ENCODE measurements around the gene CKLF.

DNA sequence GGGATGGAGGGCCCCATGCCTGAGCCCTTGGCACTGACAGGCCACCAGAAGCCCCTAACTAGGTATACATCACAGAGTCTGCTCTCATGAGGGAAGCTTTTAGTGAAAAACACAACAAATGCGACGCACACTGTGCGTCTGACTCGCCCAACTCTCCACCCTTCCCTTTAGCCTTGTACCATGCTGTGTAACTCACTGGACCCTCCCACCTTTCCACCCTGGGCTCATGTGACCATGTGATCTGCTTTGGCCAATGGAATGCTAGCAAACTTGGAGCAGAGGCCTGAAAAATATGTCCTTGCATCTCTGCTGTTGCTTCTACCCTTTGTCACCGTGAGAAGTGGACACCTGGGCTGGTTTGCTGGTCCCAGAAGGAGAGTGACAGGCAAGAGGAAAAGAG lies 24.1 kb upstream of the CKLF start:
- TF ChIP-seq POLR2AphosphoS5 (IDR thresholded peaks at IDR 0.05; ENCODE audit: low read depth, low read length) (no peak), TAF1 (IDR thresholded peaks at IDR 0.05; ENCODE audit: borderline replicate concordance, insufficient read depth, low read length) (no peak), SIN3A (IDR thresholded peaks at IDR 0.05; ENCODE audit: borderline replicate concordance, insufficient read depth, low read length) (no peak), FOXP2 (optimal IDR thresholded peaks at IDR 0.05; ENCODE audit: borderline replicate concordance, extremely low read depth, extremely low read length, insufficient read depth) (no peak)
- TF ChIP-seq, protein P1, sequence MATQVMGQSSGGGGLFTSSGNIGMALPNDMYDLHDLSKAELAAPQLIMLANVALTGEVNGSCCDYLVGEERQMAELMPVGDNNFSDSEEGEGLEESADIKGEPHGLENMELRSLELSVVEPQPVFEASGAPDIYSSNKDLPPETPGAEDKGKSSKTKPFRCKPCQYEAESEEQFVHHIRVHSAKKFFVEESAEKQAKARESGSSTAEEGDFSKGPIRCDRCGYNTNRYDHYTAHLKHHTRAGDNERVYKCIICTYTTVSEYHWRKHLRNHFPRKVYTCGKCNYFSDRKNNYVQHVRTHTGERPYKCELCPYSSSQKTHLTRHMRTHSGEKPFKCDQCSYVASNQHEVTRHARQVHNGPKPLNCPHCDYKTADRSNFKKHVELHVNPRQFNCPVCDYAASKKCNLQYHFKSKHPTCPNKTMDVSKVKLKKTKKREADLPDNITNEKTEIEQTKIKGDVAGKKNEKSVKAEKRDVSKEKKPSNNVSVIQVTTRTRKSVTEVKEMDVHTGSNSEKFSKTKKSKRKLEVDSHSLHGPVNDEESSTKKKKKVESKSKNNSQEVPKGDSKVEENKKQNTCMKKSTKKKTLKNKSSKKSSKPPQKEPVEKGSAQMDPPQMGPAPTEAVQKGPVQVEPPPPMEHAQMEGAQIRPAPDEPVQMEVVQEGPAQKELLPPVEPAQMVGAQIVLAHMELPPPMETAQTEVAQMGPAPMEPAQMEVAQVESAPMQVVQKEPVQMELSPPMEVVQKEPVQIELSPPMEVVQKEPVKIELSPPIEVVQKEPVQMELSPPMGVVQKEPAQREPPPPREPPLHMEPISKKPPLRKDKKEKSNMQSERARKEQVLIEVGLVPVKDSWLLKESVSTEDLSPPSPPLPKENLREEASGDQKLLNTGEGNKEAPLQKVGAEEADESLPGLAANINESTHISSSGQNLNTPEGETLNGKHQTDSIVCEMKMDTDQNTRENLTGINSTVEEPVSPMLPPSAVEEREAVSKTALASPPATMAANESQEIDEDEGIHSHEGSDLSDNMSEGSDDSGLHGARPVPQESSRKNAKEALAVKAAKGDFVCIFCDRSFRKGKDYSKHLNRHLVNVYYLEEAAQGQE (IDR thresholded peaks at IDR 0.05; ENCODE audit: insufficient read depth in 1 of 2, low read depth in 2 of 2, low read length in 2 of 2), result no peak
